WTC11 (cell line): ENCODE measurements around the gene GRK3. TPM values are rescaled to one million over a fixed set of nuclear protein-coding genes. Genes with fewer than 3 reads are reported as not detected.

Source experiments
- ATAC-seq: fragments of 200-7000 bp; cut with Tn5 transposase; 2 replicates; pipeline ENCODE4 v1.10.0; 2021; ENCODE audit warnings: mild to moderate bottlenecking, moderate library complexity
- CTCF ChIA-PET: fragments of 300-600 bp; sonication (Branson Sonifier 250); formaldehyde crosslinking; loops from one replicate; lab custom pipeline; 2021; ENCODE audit warnings: antibody characterized with exemption; lab: Charles Lee
- POLR2A ChIA-PET: fragments of 350-600 bp; sonication (Branson Sonifier 250); formaldehyde crosslinking; loops from one replicate; lab custom pipeline; 2021; ENCODE audit warnings: antibody characterized with exemption; lab: Charles Lee
- DNase-seq: peaks from one replicate; pipeline ENCODE4 v3.0.0; 2021; ENCODE audit warnings: low spot score
- H3K27ac Mint-ChIP-seq: 2 replicates; pipeline ENCODE4 v1.8.0; 2021; ENCODE audit warnings: mixed read lengths
- H3K27me3 Mint-ChIP-seq: 2 replicates; pipeline ENCODE4 v1.8.0; 2021; ENCODE audit warnings: low read depth, mild to moderate bottlenecking, moderate library complexity, mixed read lengths
- H3K36me3 Mint-ChIP-seq: 2 replicates; pipeline ENCODE4 v1.8.0; 2021; ENCODE audit warnings: mixed read lengths
- H3K4me1 Mint-ChIP-seq: 2 replicates; pipeline ENCODE4 v1.8.0; 2022; ENCODE audit warnings: mixed read lengths
- H3K4me3 Mint-ChIP-seq: 2 replicates; pipeline ENCODE4 v1.8.0; 2021; ENCODE audit warnings: mild to moderate bottlenecking, moderate library complexity, mixed read lengths
- H3K9me3 Mint-ChIP-seq: 2 replicates; pipeline ENCODE4 v1.8.0; 2021; ENCODE audit warnings: mixed read lengths
- CREM ChIP-seq: sonication (generic); formaldehyde crosslinking; IDR thresholded peaks from 2 replicates; pipeline ENCODE4 v1.8.1; 2022; ENCODE audit warnings: mild to moderate bottlenecking, missing genetic modification reagents, moderate library complexity
- ESRRA ChIP-seq: sonication (generic); formaldehyde crosslinking; IDR thresholded peaks from 2 replicates; pipeline ENCODE4 v1.8.1; 2022; ENCODE audit warnings: mild to moderate bottlenecking, missing genetic modification reagents, borderline replicate concordance
- ETV6 ChIP-seq: sonication (generic); formaldehyde crosslinking; IDR thresholded peaks from 2 replicates; pipeline ENCODE4 v1.8.1; 2022; ENCODE audit warnings: mild to moderate bottlenecking, missing genetic modification reagents
- FOXJ3 ChIP-seq: sonication (generic); formaldehyde crosslinking; IDR thresholded peaks from 2 replicates; pipeline ENCODE4 v1.9.0; 2021; ENCODE audit warnings: missing genetic modification reagents, mild to moderate bottlenecking, borderline replicate concordance
- GRHL2 ChIP-seq: fragments of 250-450 bp; sonication (Bioruptor Pico); IDR thresholded peaks from 2 replicates; pipeline ENCODE4 v1.8.0; 2022; ENCODE audit warnings: mild to moderate bottlenecking, moderate library complexity; ENCODE audit not compliant: insufficient replicate concordance, severe bottlenecking
- NR1H2 ChIP-seq: sonication (generic); formaldehyde crosslinking; IDR thresholded peaks from 2 replicates; pipeline ENCODE4 v1.9.0; 2021; ENCODE audit warnings: mild to moderate bottlenecking, moderate library complexity, missing genetic modification reagents
- PRRX2 ChIP-seq: fragments of 250-450 bp; sonication (Bioruptor Pico); IDR thresholded peaks from 2 replicates; pipeline ENCODE4 v1.8.0; 2021; ENCODE audit warnings: mild to moderate bottlenecking
- SMAD3 ChIP-seq: sonication (generic); formaldehyde crosslinking; IDR thresholded peaks from 2 replicates; pipeline ENCODE4 v1.8.0; 2022; ENCODE audit warnings: missing genetic modification reagents, mild to moderate bottlenecking, borderline replicate concordance
- SMAD4 ChIP-seq: sonication (generic); formaldehyde crosslinking; IDR thresholded peaks from 2 replicates; pipeline ENCODE4 v1.8.0; 2022; ENCODE audit warnings: mild to moderate bottlenecking, missing genetic modification reagents
- TEAD4 ChIP-seq: sonication (generic); formaldehyde crosslinking; IDR thresholded peaks from 2 replicates; pipeline ENCODE4 v1.8.0; 2022; ENCODE audit warnings: mild to moderate bottlenecking, missing genetic modification reagents
- ZNF121 ChIP-seq: sonication (generic); formaldehyde crosslinking; IDR thresholded peaks from 2 replicates; pipeline ENCODE4 v1.8.0; 2023; ENCODE audit warnings: missing genetic modification reagents
- ZNF219 ChIP-seq: sonication (generic); formaldehyde crosslinking; IDR thresholded peaks from 2 replicates; pipeline ENCODE4 v1.8.0; 2023; ENCODE audit warnings: missing genetic modification reagents, mild to moderate bottlenecking, borderline replicate concordance
- ZNF232 ChIP-seq: sonication (generic); formaldehyde crosslinking; IDR thresholded peaks from 2 replicates; pipeline ENCODE4 v1.8.0; 2022; ENCODE audit warnings: mild to moderate bottlenecking, missing genetic modification reagents
- ZNF263 ChIP-seq: sonication (generic); formaldehyde crosslinking; IDR thresholded peaks from 2 replicates; pipeline ENCODE4 v1.8.1; 2022; ENCODE audit warnings: low read depth, mild to moderate bottlenecking, moderate library complexity, missing genetic modification reagents
- ZNF416 ChIP-seq: fragments of 250-450 bp; sonication (Bioruptor Pico); IDR thresholded peaks from 2 replicates; pipeline ENCODE4 v1.9.0; 2021; ENCODE audit warnings: mild to moderate bottlenecking, inconsistent platforms
- total RNA-seq: library from RNA; stranded (reverse); gene quantifications from 3 replicates; pipeline ENCODE4 v1.2.3, GENCODE V29; 2021
- TF ChIP-seq, protein P1 (sequence below): fragments of 200-600 bp; IDR thresholded peaks from 2 replicates; pipeline ENCODE4 v1.8.0; 2022; ENCODE audit warnings: antibody characterized with exemption
- TF ChIP-seq, protein P2 (sequence below): sonication (generic); formaldehyde crosslinking; IDR thresholded peaks from 2 replicates; pipeline ENCODE4 v1.8.0; 2023; ENCODE audit warnings: mild to moderate bottlenecking, missing genetic modification reagents
- TF ChIP-seq, protein P3 (sequence below): sonication (generic); formaldehyde crosslinking; IDR thresholded peaks from 2 replicates; pipeline ENCODE4 v1.8.1; 2023; ENCODE audit warnings: mild to moderate bottlenecking, missing genetic modification reagents, borderline replicate concordance
- TF ChIP-seq, protein P4 (sequence below): sonication (generic); formaldehyde crosslinking; IDR thresholded peaks from 2 replicates; pipeline ENCODE4 v1.8.1; 2022; ENCODE audit warnings: missing genetic modification reagents, borderline replicate concordance
- TF ChIP-seq, protein P5 (sequence below): fragments of 250-450 bp; sonication (Bioruptor Pico); IDR thresholded peaks from 2 replicates; pipeline ENCODE4 v1.9.0; 2021; ENCODE audit warnings: mild to moderate bottlenecking, borderline replicate concordance
- TF ChIP-seq, protein P6 (sequence below): sonication (generic); formaldehyde crosslinking; IDR thresholded peaks from 2 replicates; pipeline ENCODE4 v1.8.1; 2023; ENCODE audit warnings: mild to moderate bottlenecking, missing genetic modification reagents, moderate library complexity

Gene GRK3
- total RNA-seq, 1 experiment from 2014 or later = 27.1 TPM

DNA sequence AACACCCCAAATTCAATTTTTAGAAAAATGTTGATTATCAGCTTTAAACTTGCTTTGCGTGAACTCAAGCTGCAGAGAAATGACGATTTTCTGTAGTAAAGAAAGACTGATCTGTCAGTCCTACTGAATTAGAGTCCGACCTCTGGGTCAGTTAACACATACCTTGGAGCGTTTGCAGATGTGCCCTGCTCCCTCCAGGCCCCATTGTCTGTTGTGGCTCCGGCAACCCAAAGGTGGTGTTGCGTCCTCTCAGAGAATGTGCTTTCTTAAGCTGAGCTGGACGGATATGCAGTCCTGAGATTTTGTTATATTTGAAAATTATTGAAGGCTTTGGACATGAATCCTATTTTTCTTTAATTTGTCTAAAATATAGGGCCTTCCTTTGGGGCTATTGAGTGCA, 146.0 kb downstream of the GRK3 start:
- ChIA-PET CTCF (interaction anchor here (0.5 to 0.8 kb wide), 2 partner anchors 61 to 167 kb away, joined by 4 to 5 read pairs; no protein-coding TSS in a partner anchor), POLR2A (no interaction called here)
- ATAC-seq = no peak
- no peak for TF ChIP-seq PRRX2 (CRISPR knock-in tag)
- TF ChIP-seq FOXJ3 (CRISPR knock-in tag) = no peak
- no peak for TF ChIP-seq ETV6 (CRISPR knock-in tag)
- TF ChIP-seq, protein P1, sequence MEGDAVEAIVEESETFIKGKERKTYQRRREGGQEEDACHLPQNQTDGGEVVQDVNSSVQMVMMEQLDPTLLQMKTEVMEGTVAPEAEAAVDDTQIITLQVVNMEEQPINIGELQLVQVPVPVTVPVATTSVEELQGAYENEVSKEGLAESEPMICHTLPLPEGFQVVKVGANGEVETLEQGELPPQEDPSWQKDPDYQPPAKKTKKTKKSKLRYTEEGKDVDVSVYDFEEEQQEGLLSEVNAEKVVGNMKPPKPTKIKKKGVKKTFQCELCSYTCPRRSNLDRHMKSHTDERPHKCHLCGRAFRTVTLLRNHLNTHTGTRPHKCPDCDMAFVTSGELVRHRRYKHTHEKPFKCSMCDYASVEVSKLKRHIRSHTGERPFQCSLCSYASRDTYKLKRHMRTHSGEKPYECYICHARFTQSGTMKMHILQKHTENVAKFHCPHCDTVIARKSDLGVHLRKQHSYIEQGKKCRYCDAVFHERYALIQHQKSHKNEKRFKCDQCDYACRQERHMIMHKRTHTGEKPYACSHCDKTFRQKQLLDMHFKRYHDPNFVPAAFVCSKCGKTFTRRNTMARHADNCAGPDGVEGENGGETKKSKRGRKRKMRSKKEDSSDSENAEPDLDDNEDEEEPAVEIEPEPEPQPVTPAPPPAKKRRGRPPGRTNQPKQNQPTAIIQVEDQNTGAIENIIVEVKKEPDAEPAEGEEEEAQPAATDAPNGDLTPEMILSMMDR = no peak
- TF ChIP-seq ESRRA (CRISPR knock-in tag) = no peak
- TF ChIP-seq, protein P2, sequence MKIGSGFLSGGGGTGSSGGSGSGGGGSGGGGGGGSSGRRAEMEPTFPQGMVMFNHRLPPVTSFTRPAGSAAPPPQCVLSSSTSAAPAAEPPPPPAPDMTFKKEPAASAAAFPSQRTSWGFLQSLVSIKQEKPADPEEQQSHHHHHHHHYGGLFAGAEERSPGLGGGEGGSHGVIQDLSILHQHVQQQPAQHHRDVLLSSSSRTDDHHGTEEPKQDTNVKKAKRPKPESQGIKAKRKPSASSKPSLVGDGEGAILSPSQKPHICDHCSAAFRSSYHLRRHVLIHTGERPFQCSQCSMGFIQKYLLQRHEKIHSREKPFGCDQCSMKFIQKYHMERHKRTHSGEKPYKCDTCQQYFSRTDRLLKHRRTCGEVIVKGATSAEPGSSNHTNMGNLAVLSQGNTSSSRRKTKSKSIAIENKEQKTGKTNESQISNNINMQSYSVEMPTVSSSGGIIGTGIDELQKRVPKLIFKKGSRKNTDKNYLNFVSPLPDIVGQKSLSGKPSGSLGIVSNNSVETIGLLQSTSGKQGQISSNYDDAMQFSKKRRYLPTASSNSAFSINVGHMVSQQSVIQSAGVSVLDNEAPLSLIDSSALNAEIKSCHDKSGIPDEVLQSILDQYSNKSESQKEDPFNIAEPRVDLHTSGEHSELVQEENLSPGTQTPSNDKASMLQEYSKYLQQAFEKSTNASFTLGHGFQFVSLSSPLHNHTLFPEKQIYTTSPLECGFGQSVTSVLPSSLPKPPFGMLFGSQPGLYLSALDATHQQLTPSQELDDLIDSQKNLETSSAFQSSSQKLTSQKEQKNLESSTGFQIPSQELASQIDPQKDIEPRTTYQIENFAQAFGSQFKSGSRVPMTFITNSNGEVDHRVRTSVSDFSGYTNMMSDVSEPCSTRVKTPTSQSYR = no peak
- TF ChIP-seq ZNF232 = no peak
- TF ChIP-seq, protein P3, sequence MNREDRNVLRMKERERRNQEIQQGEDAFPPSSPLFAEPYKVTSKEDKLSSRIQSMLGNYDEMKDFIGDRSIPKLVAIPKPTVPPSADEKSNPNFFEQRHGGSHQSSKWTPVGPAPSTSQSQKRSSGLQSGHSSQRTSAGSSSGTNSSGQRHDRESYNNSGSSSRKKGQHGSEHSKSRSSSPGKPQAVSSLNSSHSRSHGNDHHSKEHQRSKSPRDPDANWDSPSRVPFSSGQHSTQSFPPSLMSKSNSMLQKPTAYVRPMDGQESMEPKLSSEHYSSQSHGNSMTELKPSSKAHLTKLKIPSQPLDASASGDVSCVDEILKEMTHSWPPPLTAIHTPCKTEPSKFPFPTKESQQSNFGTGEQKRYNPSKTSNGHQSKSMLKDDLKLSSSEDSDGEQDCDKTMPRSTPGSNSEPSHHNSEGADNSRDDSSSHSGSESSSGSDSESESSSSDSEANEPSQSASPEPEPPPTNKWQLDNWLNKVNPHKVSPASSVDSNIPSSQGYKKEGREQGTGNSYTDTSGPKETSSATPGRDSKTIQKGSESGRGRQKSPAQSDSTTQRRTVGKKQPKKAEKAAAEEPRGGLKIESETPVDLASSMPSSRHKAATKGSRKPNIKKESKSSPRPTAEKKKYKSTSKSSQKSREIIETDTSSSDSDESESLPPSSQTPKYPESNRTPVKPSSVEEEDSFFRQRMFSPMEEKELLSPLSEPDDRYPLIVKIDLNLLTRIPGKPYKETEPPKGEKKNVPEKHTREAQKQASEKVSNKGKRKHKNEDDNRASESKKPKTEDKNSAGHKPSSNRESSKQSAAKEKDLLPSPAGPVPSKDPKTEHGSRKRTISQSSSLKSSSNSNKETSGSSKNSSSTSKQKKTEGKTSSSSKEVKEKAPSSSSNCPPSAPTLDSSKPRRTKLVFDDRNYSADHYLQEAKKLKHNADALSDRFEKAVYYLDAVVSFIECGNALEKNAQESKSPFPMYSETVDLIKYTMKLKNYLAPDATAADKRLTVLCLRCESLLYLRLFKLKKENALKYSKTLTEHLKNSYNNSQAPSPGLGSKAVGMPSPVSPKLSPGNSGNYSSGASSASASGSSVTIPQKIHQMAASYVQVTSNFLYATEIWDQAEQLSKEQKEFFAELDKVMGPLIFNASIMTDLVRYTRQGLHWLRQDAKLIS (CRISPR knock-in tag) = no peak
- TF ChIP-seq ZNF219 (CRISPR knock-in tag) = no peak
- TF ChIP-seq, protein P4, sequence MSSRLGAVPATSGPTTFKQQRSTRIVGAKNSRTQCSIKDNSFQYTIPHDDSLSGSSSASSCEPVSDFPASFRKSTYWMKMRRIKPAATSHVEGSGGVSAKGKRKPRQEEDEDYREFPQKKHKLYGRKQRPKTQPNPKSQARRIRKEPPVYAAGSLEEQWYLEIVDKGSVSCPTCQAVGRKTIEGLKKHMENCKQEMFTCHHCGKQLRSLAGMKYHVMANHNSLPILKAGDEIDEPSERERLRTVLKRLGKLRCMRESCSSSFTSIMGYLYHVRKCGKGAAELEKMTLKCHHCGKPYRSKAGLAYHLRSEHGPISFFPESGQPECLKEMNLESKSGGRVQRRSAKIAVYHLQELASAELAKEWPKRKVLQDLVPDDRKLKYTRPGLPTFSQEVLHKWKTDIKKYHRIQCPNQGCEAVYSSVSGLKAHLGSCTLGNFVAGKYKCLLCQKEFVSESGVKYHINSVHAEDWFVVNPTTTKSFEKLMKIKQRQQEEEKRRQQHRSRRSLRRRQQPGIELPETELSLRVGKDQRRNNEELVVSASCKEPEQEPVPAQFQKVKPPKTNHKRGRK (CRISPR knock-in tag) = no peak
- TF ChIP-seq, all 79 proteins: peak for 0
- no peak for DNase-seq
- Mint-ChIP-seq H3K4me1 (no peaks in the 10 kb centered on the region), H3K9me3 (no peaks in the 10 kb centered on the region), H3K36me3 (no peaks in the 10 kb centered on the region; the same call in 1 of the 2 replicates), H3K27ac (no peak overlapping the region), H3K27me3 (no peaks in the 10 kb centered on the region), H3K4me3 (no peak overlapping the region)

DNA sequence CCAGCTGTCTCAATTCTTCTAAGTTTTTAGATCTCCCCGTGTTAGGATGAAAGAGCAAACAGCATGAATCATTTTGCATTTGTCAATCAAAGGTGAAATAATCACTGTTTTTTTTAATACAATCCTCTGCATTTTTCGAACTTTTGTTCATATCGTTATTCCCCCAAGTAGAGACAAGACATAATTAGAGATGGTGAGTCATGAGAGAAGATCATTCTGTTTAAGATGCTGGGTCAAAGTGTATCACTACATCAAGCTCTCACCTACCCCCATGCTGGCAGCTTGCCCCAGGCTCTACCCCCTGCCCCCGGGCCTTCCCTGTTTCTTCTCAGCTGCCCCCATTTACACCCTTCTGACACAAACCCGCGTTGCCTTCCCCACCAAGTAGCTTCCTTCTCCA, 147.0 kb downstream of the GRK3 start:
- POLR2A ChIA-PET = no interaction called here
- Mint-ChIP-seq H3K27ac (peak overlapping the region; percentile 11; the same call in 1 of the 2 replicates), H3K4me3 (no peak overlapping the region), H3K9me3 (no peaks in the 10 kb centered on the region), H3K27me3 (no peaks in the 10 kb centered on the region), H3K36me3 (no peaks in the 10 kb centered on the region; the same call in 1 of the 2 replicates), H3K4me1 (no peaks in the 10 kb centered on the region)
- DNase-seq (no peak), ATAC-seq (no peak)
- CTCF ChIA-PET = interaction anchor here (1.1 kb wide), 1 partner anchor 167 kb away, joined by 3 read pairs; no protein-coding TSS in a partner anchor
- TF ChIP-seq CREM (CRISPR knock-in tag) = no peak
- TF ChIP-seq GRHL2 = no peak
- TF ChIP-seq SMAD4 (CRISPR knock-in tag) = no peak
- TF ChIP-seq TEAD4 (CRISPR knock-in tag) = no peak
- TF ChIP-seq ZNF416 = no peak
- TF ChIP-seq, protein P5, sequence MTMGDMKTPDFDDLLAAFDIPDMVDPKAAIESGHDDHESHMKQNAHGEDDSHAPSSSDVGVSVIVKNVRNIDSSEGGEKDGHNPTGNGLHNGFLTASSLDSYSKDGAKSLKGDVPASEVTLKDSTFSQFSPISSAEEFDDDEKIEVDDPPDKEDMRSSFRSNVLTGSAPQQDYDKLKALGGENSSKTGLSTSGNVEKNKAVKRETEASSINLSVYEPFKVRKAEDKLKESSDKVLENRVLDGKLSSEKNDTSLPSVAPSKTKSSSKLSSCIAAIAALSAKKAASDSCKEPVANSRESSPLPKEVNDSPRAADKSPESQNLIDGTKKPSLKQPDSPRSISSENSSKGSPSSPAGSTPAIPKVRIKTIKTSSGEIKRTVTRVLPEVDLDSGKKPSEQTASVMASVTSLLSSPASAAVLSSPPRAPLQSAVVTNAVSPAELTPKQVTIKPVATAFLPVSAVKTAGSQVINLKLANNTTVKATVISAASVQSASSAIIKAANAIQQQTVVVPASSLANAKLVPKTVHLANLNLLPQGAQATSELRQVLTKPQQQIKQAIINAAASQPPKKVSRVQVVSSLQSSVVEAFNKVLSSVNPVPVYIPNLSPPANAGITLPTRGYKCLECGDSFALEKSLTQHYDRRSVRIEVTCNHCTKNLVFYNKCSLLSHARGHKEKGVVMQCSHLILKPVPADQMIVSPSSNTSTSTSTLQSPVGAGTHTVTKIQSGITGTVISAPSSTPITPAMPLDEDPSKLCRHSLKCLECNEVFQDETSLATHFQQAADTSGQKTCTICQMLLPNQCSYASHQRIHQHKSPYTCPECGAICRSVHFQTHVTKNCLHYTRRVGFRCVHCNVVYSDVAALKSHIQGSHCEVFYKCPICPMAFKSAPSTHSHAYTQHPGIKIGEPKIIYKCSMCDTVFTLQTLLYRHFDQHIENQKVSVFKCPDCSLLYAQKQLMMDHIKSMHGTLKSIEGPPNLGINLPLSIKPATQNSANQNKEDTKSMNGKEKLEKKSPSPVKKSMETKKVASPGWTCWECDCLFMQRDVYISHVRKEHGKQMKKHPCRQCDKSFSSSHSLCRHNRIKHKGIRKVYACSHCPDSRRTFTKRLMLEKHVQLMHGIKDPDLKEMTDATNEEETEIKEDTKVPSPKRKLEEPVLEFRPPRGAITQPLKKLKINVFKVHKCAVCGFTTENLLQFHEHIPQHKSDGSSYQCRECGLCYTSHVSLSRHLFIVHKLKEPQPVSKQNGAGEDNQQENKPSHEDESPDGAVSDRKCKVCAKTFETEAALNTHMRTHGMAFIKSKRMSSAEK = no peak
- TF ChIP-seq SMAD3 (CRISPR knock-in tag) = no peak
- no peak for TF ChIP-seq ZNF263 (CRISPR knock-in tag)
- no peak for TF ChIP-seq NR1H2
- TF ChIP-seq, protein P6, sequence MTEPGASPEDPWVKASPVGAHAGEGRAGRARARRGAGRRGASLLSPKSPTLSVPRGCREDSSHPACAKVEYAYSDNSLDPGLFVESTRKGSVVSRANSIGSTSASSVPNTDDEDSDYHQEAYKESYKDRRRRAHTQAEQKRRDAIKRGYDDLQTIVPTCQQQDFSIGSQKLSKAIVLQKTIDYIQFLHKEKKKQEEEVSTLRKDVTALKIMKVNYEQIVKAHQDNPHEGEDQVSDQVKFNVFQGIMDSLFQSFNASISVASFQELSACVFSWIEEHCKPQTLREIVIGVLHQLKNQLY (CRISPR knock-in tag) = no peak
- TF ChIP-seq ZNF121 (CRISPR knock-in tag) = no peak
